CD4-positive, alpha-beta T cell (primary cell): ENCODE measurements around the gene XBP1. TPM values are rescaled to one million over a fixed set of nuclear protein-coding genes. Genes with fewer than 3 reads are reported as not detected.

Experiments used
- ATAC-seq: fragments of 200-7000 bp; cut with Tn5 transposase; one replicate; pipeline ENCODE4 v1.10.0; 2022; ENCODE audit warnings: mild to moderate bottlenecking; ENCODE audit not compliant: poor library complexity
- CTCF ChIA-PET: fragments of 350-600 bp; sonication (Branson Sonifier 250); formaldehyde crosslinking; loops from one replicate; lab custom pipeline; 2021; ENCODE audit warnings: antibody characterized with exemption, inconsistent platforms; lab: Charles Lee
- POLR2A ChIA-PET: fragments of 350-600 bp; sonication (Branson Sonifier 250); formaldehyde crosslinking; loops from one replicate; lab custom pipeline; 2021; ENCODE audit warnings: antibody characterized with exemption, inconsistent platforms; lab: Charles Lee
- DNase-seq, 14 experiments: peaks; one replicate each; pipeline ENCODE4 v3.0.0-alpha.2; 2013 to 2020; ENCODE audit warnings: mixed read lengths in 2 of 14
- H3K27ac ChIP-seq, 2 donors: one replicate each; pipeline versions ENCODE4 v1.5.1 to v1.7.0; 2013; ENCODE audit warnings: low read length in 2 of 2, low read depth in 1 of 2, mild to moderate bottlenecking in 1 of 2
- H3K27me3 ChIP-seq, 2 experiments: 1 replicate in 1 of 2; 2 replicates in 1 of 2; pipeline versions ENCODE4 v1.6.1 to v1.7.0; 2013; ENCODE audit warnings: low read length in 2 of 2, control low read depth in 1 of 2, mild to moderate bottlenecking in 1 of 2, moderate library complexity in 1 of 2; ENCODE audit not compliant: insufficient read depth in 2 of 2, control insufficient read depth in 1 of 2
- H3K36me3 ChIP-seq: one replicate; pipeline ENCODE4 v1.6.1; 2013; ENCODE audit warnings: low read length, control low read depth; ENCODE audit not compliant: insufficient read depth
- H3K4me1 ChIP-seq: one replicate; pipeline ENCODE4 v1.6.1; 2013; ENCODE audit warnings: low read length, control low read depth; ENCODE audit not compliant: insufficient read depth
- H3K4me3 ChIP-seq: one replicate; pipeline ENCODE4 v1.5.1; 2013; ENCODE audit warnings: mild to moderate bottlenecking, low read length, moderate library complexity
- H3K9me3 ChIP-seq, 2 experiments: 1 replicate in 1 of 2; 2 replicates in 1 of 2; pipeline versions ENCODE4 v1.6.1 to v1.7.0; 2013; ENCODE audit warnings: low read length in 2 of 2, mild to moderate bottlenecking in 2 of 2, control low read depth in 1 of 2, moderate library complexity in 1 of 2; ENCODE audit not compliant: control insufficient read depth in 1 of 2, insufficient read depth in 1 of 2
- H3K27ac Mint-ChIP-seq: one replicate; pipeline ENCODE4 v1.8.0; 2020; ENCODE audit warnings: mixed read lengths
- H3K27me3 Mint-ChIP-seq: one replicate; pipeline ENCODE4 v1.8.0; 2021; ENCODE audit warnings: mixed read lengths
- H3K36me3 Mint-ChIP-seq: one replicate; pipeline ENCODE4 v1.8.0; 2021; ENCODE audit warnings: low read depth, mixed read lengths
- H3K4me1 Mint-ChIP-seq: one replicate; pipeline ENCODE4 v1.8.0; 2021; ENCODE audit warnings: low read depth, mixed read lengths
- H3K4me3 Mint-ChIP-seq: one replicate; pipeline ENCODE4 v1.8.0; 2020; ENCODE audit warnings: mild to moderate bottlenecking, mixed read lengths
- H3K9me3 Mint-ChIP-seq: one replicate; pipeline ENCODE4 v1.8.0; 2020; ENCODE audit warnings: mixed read lengths
- intact Hi-C, 2 experiments: fragments of 100-400 bp; cut with DNase I in 1 of 2; cut with micrococcal nuclease in 1 of 2; formaldehyde crosslinking; loops; one replicate each; pipeline versions ENCODE4 v1.15.1 to v1.9.0; 2023 to 2025; cut with DNase I, micrococcal nuclease
- total RNA-seq, 174 experiments: library from RNA in 2 of 174; stranded (reverse) in 2 of 174; gene quantifications; one replicate each; pipeline ENCODE4 v1.2.3 and lab custom pipeline; 2021 to 2026
- TF ChIP-seq, protein P1 (sequence below): fragments of 200-600 bp; IDR thresholded peaks from one replicate; pipeline ENCODE4 v1.8.0; 2022; ENCODE audit warnings: antibody characterized with exemption, mild to moderate bottlenecking

Gene XBP1
- total RNA-seq, 2 experiments from 2014 or later, result 180 to 190 TPM

DNA sequence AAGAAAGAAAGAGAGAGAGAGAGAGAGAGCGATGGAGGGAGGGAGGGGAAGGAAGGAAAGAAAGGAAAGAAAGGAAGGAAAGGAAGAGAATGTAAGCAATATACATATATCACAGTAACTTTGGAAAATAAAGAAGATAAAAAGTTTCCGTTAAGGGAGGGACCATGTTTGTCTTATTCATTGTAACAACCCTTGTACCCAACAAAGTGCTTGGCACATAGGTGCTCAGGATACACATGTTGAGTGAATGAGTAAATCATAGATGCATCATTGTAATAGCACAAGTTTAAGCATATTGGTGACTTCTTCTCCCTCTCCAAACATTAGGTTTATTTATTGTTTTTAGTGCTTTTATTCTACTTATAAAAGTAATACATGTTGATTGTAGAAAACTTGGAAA is 43.3 kb upstream of the XBP1 start:
- ATAC-seq, result no peak
- CTCF ChIA-PET, result no interaction called here
- H3K27me3 Mint-ChIP-seq, result no peaks in the 10 kb centered on the region

DNA sequence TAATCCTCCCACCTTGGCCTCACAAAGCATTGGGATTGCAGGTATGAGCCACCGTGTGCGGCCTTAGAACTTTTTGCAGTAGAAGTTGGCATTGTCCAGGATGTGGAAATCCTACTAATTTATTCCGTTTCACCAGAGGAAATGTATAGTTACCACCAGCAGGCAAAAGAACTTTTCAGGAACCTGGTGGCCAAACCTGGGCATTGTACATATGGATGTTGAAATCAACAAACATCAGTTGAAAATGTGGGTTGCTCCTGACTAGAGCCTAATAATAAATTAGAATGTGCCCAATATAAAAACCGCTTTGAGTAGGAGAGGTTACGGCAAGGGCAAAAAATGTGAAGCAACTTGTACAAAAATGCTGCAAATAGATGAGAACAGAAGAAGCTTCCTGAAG is 40.7 kb upstream of the XBP1 start:
- DNase-seq (no peak), ATAC-seq (no peak)
- Histone ChIP-seq H3K27me3 (no peaks in the 10 kb centered on the region), H3K9me3 (peaks cover under 1% of the 10 kb centered on the region in 2 experiments), H3K27ac (no peak overlapping the region), H3K36me3 (no peaks in the 10 kb centered on the region), H3K4me1 (no peaks in the 10 kb centered on the region), H3K4me3 (no peak overlapping the region)
- H3K4me1 Mint-ChIP-seq, result no peaks in the 10 kb centered on the region
- POLR2A ChIA-PET, result no interaction called here
- intact Hi-C loops, result no loop called here
- H3K27ac Mint-ChIP-seq, result no peak overlapping the region
- no peak overlapping the region for H3K4me3 Mint-ChIP-seq
- TF ChIP-seq, protein P1, sequence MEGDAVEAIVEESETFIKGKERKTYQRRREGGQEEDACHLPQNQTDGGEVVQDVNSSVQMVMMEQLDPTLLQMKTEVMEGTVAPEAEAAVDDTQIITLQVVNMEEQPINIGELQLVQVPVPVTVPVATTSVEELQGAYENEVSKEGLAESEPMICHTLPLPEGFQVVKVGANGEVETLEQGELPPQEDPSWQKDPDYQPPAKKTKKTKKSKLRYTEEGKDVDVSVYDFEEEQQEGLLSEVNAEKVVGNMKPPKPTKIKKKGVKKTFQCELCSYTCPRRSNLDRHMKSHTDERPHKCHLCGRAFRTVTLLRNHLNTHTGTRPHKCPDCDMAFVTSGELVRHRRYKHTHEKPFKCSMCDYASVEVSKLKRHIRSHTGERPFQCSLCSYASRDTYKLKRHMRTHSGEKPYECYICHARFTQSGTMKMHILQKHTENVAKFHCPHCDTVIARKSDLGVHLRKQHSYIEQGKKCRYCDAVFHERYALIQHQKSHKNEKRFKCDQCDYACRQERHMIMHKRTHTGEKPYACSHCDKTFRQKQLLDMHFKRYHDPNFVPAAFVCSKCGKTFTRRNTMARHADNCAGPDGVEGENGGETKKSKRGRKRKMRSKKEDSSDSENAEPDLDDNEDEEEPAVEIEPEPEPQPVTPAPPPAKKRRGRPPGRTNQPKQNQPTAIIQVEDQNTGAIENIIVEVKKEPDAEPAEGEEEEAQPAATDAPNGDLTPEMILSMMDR, result no peak
- CTCF ChIA-PET, result no interaction called here
- no peaks in the 10 kb centered on the region for H3K9me3 Mint-ChIP-seq
- no peaks in the 10 kb centered on the region for H3K36me3 Mint-ChIP-seq
- no peaks in the 10 kb centered on the region for H3K27me3 Mint-ChIP-seq

More for the DNA sequence above, 43.3 kb upstream of the XBP1 start:
- TF ChIP-seq, protein P1, result no peak
- no peaks in the 10 kb centered on the region for H3K4me1 ChIP-seq
- Mint-ChIP-seq H3K4me1 (no peaks in the 10 kb centered on the region), H3K9me3 (peaks cover 6% of the 10 kb centered on the region), H3K36me3 (no peaks in the 10 kb centered on the region), H3K27ac (no peak overlapping the region), H3K4me3 (no peak overlapping the region)
- no peaks in the 10 kb centered on the region for H3K27me3 ChIP-seq
- no peak overlapping the region for H3K27ac ChIP-seq
- DNase-seq, result no peak
- H3K4me3 ChIP-seq, result no peak overlapping the region
- H3K9me3 ChIP-seq, result peaks cover 13 to 20% of the 10 kb centered on the region in 2 experiments
- intact Hi-C loops, result no loop called here
- no peaks in the 10 kb centered on the region for H3K36me3 ChIP-seq
- POLR2A ChIA-PET, result no interaction called here

DNA sequence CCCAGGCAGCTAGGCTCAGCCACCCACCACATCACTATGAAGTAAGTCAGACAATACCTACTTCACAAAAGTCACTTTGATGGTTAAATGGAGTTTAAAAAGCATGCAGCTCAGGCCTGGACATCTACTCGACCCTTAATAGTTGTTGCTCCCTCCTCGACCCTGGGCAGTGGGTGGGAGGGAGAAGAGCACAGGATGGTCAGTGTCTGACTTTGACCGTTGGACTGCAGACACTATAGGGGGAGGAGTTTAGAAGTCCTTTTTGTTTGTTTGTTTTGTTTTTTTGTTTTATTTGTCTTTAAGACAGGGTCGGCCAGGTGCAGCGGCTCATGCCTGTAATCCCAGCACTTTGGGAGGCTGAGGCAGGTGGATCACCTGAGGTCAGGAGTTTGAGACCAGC is 38.6 kb upstream of the XBP1 start:
- no peak for DNase-seq
- TF ChIP-seq, protein P1, result no peak
- Mint-ChIP-seq H3K4me1 (no peaks in the 10 kb centered on the region), H3K36me3 (peaks cover 3% of the 10 kb centered on the region), H3K27me3 (no peaks in the 10 kb centered on the region), H3K27ac (no peak overlapping the region), H3K4me3 (no peak overlapping the region), H3K9me3 (no peaks in the 10 kb centered on the region)
- Histone ChIP-seq H3K36me3 (no peaks in the 10 kb centered on the region), H3K4me3 (no peak overlapping the region), H3K27ac (no peak overlapping the region), H3K4me1 (no peaks in the 10 kb centered on the region), H3K27me3 (no peaks in the 10 kb centered on the region), H3K9me3 (no peaks in the 10 kb centered on the region)
- POLR2A ChIA-PET, result interaction anchor here (0.6 kb wide), 1 partner anchor 234 kb away, joined by 5 read pairs; no protein-coding TSS in a partner anchor
- ATAC-seq, result no peak
- intact Hi-C loops, result loop anchor here in 1 of 2 experiments (10.0 kb wide), 1 partner anchor 814 kb away; no protein-coding TSS in a partner anchor
- CTCF ChIA-PET, result interaction anchor here (1.4 kb wide), 1 partner anchor 10 kb away, joined by 5 read pairs; no protein-coding TSS in a partner anchor
